PC-3 (cell line): ENCODE data around the gene RFK. TPM values are rescaled to one million over a fixed set of nuclear protein-coding genes. Genes with fewer than 3 reads are reported as not detected.

Experiments
- ATAC-seq: fragments of 200-7000 bp; cut with Tn5 transposase; 2 replicates; pipeline ENCODE4 v1.9.1; 2020; ENCODE audit warnings: mild to moderate bottlenecking, moderate library complexity
- BruUV-seq: library from RNA; stranded (reverse); fragments of 400-500 nt; replicated peaks from 2 replicates; lab custom pipeline; 2021; lab: Mats Ljungman, UMichigan
- CTCF ChIA-PET: fragments of 300-600 bp; sonication (Branson Sonifier 250); formaldehyde crosslinking; loops from one replicate; lab custom pipeline; 2022; ENCODE audit warnings: antibody characterized with exemption; lab: Charles Lee
- POLR2A ChIA-PET: fragments of 300-600 bp; sonication (Branson Sonifier 250); formaldehyde crosslinking; loops from one replicate; lab custom pipeline; 2022; ENCODE audit warnings: antibody characterized with exemption; ENCODE audit not compliant: unreplicated experiment; lab: Charles Lee
- DNase-seq: peaks from one replicate; pipeline ENCODE4 v3.0.0-alpha.2; 2015
- H2AFZ ChIP-seq: fragments of 300-600 bp; sonication (generic); 2 replicates; pipeline ENCODE4 v1.6.0; 2016; ENCODE audit warnings: antibody characterized with exemption, low read length
- H3F3A ChIP-seq: fragments of 300-600 bp; sonication (generic); one replicate; pipeline ENCODE4 v1.6.0; 2017; ENCODE audit warnings: antibody characterized with exemption, low read length, control low read depth, mild to moderate bottlenecking; ENCODE audit not compliant: unreplicated experiment
- H3K27ac ChIP-seq: fragments of 300-600 bp; sonication (generic); 2 replicates; pipeline ENCODE4 v1.5.1; 2016; ENCODE audit warnings: mild to moderate bottlenecking, low read length
- H3K27me3 ChIP-seq: fragments of 300-600 bp; sonication (generic); 2 replicates; pipeline ENCODE4 v1.6.1; 2016; ENCODE audit warnings: low read length, mixed read lengths
- H3K36me3 ChIP-seq: fragments of 300-600 bp; sonication (generic); 2 replicates; pipeline ENCODE4 v1.6.1; 2016; ENCODE audit warnings: low read depth, mixed run types, low read length, mixed read lengths
- H3K4me1 ChIP-seq: fragments of 300-600 bp; sonication (generic); 2 replicates; pipeline ENCODE4 v1.5.1; 2016; ENCODE audit warnings: low read length; ENCODE audit not compliant: insufficient read depth
- H3K4me2 ChIP-seq: fragments of 300-600 bp; sonication (generic); 2 replicates; pipeline ENCODE4 v1.6.0; 2016; ENCODE audit warnings: low read length
- H3K4me3 ChIP-seq: fragments of 300-600 bp; sonication (generic); 2 replicates; pipeline ENCODE4 v1.5.1; 2016; ENCODE audit warnings: mild to moderate bottlenecking, low read length, mixed read lengths
- H3K79me2 ChIP-seq: fragments of 300-600 bp; sonication (generic); 2 replicates; pipeline ENCODE4 v1.6.1; 2017; ENCODE audit warnings: low read length, mixed read lengths
- H3K9ac ChIP-seq: fragments of 300-600 bp; sonication (generic); 2 replicates; pipeline ENCODE4 v1.6.0; 2016; ENCODE audit warnings: mild to moderate bottlenecking, low read length
- H3K9me2 ChIP-seq: fragments of 300-600 bp; sonication (generic); replicated peaks from 2 replicates; pipeline ENCODE4 v1.6.1; 2016; ENCODE audit warnings: mixed run types, low read length, mixed read lengths
- H3K9me3 ChIP-seq: fragments of 300-600 bp; sonication (generic); 2 replicates; pipeline ENCODE4 v1.6.1; 2016; ENCODE audit warnings: low read length, mixed read lengths
- H4K20me1 ChIP-seq: fragments of 300-600 bp; sonication (generic); 2 replicates; pipeline ENCODE4 v1.6.1; 2016; ENCODE audit warnings: low read length, mixed read lengths
- CTCF ChIP-seq: fragments of 300-600 bp; sonication (generic); conservative IDR thresholded peaks from 2 replicates; pipeline ENCODE4 v1.5.1; 2017; ENCODE audit warnings: antibody characterized with exemption, low read depth, mild to moderate bottlenecking, low read length
- EZH2 ChIP-seq: fragments of 300-600 bp; sonication (generic); IDR thresholded peaks from one replicate; pipeline ENCODE4 v1.6.1; 2017; ENCODE audit warnings: antibody characterized with exemption, mild to moderate bottlenecking, low read length; ENCODE audit not compliant: unreplicated experiment
- EZH2phosphoT487 ChIP-seq: fragments of 300-600 bp; sonication (generic); IDR thresholded peaks from 2 replicates; pipeline ENCODE4 v1.6.1; 2018; ENCODE audit warnings: mild to moderate bottlenecking, antibody characterized with exemption, low read length, borderline replicate concordance
- intact Hi-C: fragments of 100-400 bp; cut with micrococcal nuclease; formaldehyde crosslinking; loops from 2 replicates; pipeline ENCODE4 v1.9.0; 2023
- total RNA-seq: library from RNA; depleted of rRNA; stranded (reverse); fragments of >200 nt; gene quantifications from 2 replicates; pipeline ENCODE4 v1.2.3, GENCODE V29; 2014; rRNA removed

The RFK gene
- total RNA-seq, 1 experiment from 2014 or later, result 8.1 TPM

- DNase-seq (no peak), ATAC-seq (no peak)
Measured at GRCh38 chr9:76341616-76342015, 52.6 kb downstream of the RFK start.

GRCh38 chr9:76338418-76338817 lies 55.8 kb downstream of the RFK start:
- no peaks in the 10 kb centered on the region for H3K4me1 ChIP-seq
- H3K4me3 ChIP-seq, result no peak overlapping the region
- ChIA-PET POLR2A (no interaction called here), CTCF (no interaction called here)
- no peaks in the 10 kb centered on the region for H3F3A ChIP-seq
- H3K27me3 ChIP-seq, result no peaks in the 10 kb centered on the region
- no peak for TF ChIP-seq CTCF
- no peak for TF ChIP-seq EZH2
- no peak for TF ChIP-seq EZH2phosphoT487
- no peak overlapping the region for H2AFZ ChIP-seq
- ATAC-seq, result no peak
- no peaks in the 10 kb centered on the region for H3K79me2 ChIP-seq
- BruUV-seq, result no TSS peak
- H3K36me3 ChIP-seq, result no peaks in the 10 kb centered on the region
- no peaks in the 10 kb centered on the region for H3K9me3 ChIP-seq
- DNase-seq, result no peak
- no peak overlapping the region for H3K9ac ChIP-seq
- intact Hi-C loops, result no loop called here
- H3K4me2 ChIP-seq, result no peak overlapping the region
- H3K9me2 ChIP-seq, result no peaks in the 10 kb centered on the region
- no peaks in the 10 kb centered on the region for H4K20me1 ChIP-seq
- H3K27ac ChIP-seq, result no peak overlapping the region

More at GRCh38 chr9:76341616-76342015, 52.6 kb downstream of the RFK start:
- Histone ChIP-seq H3K9me3 (no peaks in the 10 kb centered on the region), H3K36me3 (no peaks in the 10 kb centered on the region), H3K27me3 (no peaks in the 10 kb centered on the region), H4K20me1 (no peaks in the 10 kb centered on the region), H3K27ac (no peak overlapping the region), H3K79me2 (no peaks in the 10 kb centered on the region), H3K4me3 (no peak overlapping the region), H3K9ac (no peak overlapping the region), H3K9me2 (no peaks in the 10 kb centered on the region), H2AFZ (no peak overlapping the region), H3F3A (no peaks in the 10 kb centered on the region), H3K4me1 (no peaks in the 10 kb centered on the region), H3K4me2 (no peak overlapping the region)
- TF ChIP-seq CTCF (no peak), EZH2 (no peak), EZH2phosphoT487 (no peak)
- BruUV-seq, result no TSS peak
- POLR2A ChIA-PET, result no interaction called here
- intact Hi-C loops, result no loop called here
- CTCF ChIA-PET, result no interaction called here

- ATAC-seq (no peak), DNase-seq (no peak)
- intact Hi-C loops, result no loop called here
- no peaks in the 10 kb centered on the region for H3K79me2 ChIP-seq
- no peaks in the 10 kb centered on the region for H3K27me3 ChIP-seq
- H3F3A ChIP-seq, result no peaks in the 10 kb centered on the region
- H2AFZ ChIP-seq, result no peak overlapping the region
- H3K4me2 ChIP-seq, result no peak overlapping the region
- no peaks in the 10 kb centered on the region for H3K4me1 ChIP-seq
- no peak overlapping the region for H3K27ac ChIP-seq
- POLR2A ChIA-PET, result no interaction called here
- H3K9me3 ChIP-seq, result no peaks in the 10 kb centered on the region
- H3K9ac ChIP-seq, result no peak overlapping the region
- H4K20me1 ChIP-seq, result no peaks in the 10 kb centered on the region
- no peaks in the 10 kb centered on the region for H3K36me3 ChIP-seq
- H3K4me3 ChIP-seq, result no peak overlapping the region
- TF ChIP-seq EZH2phosphoT487 (no peak), EZH2 (no peak), CTCF (no peak)
- BruUV-seq, result no TSS peak
- no peaks in the 10 kb centered on the region for H3K9me2 ChIP-seq
- CTCF ChIA-PET, result no interaction called here
Measured at GRCh38 chr9:76336027-76336426, 58.2 kb downstream of the RFK start.

Other genes with a start within 250 kb of the RFK start
- 0.29 TPM in 2 replicates for gene GCNT1, start 64.8 kb upstream of the RFK start, total RNA-seq